Neural cell (in vitro differentiated cells): ENCODE data around the gene SPOCK1. TPM values are rescaled to one million over a fixed set of nuclear protein-coding genes. Genes with fewer than 3 reads are reported as not detected.

ENCODE experiments used
- H2AFZ ChIP-seq: fragments of 200-600, 300-800 bp; sonication (generic), shearing (Covaris generic); 2 replicates; pipeline ENCODE4 v1.6.0; 2014; ENCODE audit warnings: low read depth, mild to moderate bottlenecking, antibody characterized with exemption, low read length, moderate library complexity
- H3F3A ChIP-seq: fragments of 200-600 bp; shearing (Covaris generic); 2 replicates; pipeline ENCODE4 v1.6.1; 2016; ENCODE audit warnings: mild to moderate bottlenecking, moderate library complexity, mixed read lengths, antibody characterized with exemption, low read length; ENCODE audit not compliant: insufficient read depth, poor library complexity, severe bottlenecking
- H3K27ac ChIP-seq: fragments of 200-600, 300-800 bp; sonication (generic), shearing (Covaris generic); 2 replicates; pipeline ENCODE4 v1.5.1; 2014; ENCODE audit warnings: mild to moderate bottlenecking, low read length, moderate library complexity
- H3K27me3 ChIP-seq: fragments of 300-800, 200-600 bp; sonication (generic), shearing (Covaris generic); 2 replicates; pipeline ENCODE4 v1.6.0; 2014; ENCODE audit warnings: mild to moderate bottlenecking, low read depth, low read length, moderate library complexity; ENCODE audit not compliant: insufficient read depth
- H3K36me3 ChIP-seq: fragments of 300-800, 200-600 bp; sonication (generic), shearing (Covaris generic); 2 replicates; pipeline ENCODE4 v1.5.1; 2014; ENCODE audit warnings: mild to moderate bottlenecking, antibody characterized with exemption, low read length, moderate library complexity; ENCODE audit not compliant: insufficient read depth
- H3K4me2 ChIP-seq: fragments of 300-800, 200-600 bp; sonication (generic), shearing (Covaris generic); 2 replicates; pipeline ENCODE4 v1.6.0; 2014; ENCODE audit warnings: mild to moderate bottlenecking, low read length
- H3K4me3 ChIP-seq: fragments of 300-800, 200-600 bp; sonication (generic), shearing (Covaris generic); 2 replicates; pipeline ENCODE4 v1.5.1; 2014; ENCODE audit warnings: mild to moderate bottlenecking, low read length, moderate library complexity
- H3K79me2 ChIP-seq: fragments of 200-600 bp; shearing (Covaris generic); replicated peaks from 2 replicates; pipeline ENCODE4 v1.6.0; 2014; ENCODE audit warnings: mild to moderate bottlenecking, low read length, moderate library complexity; ENCODE audit not compliant: insufficient read depth
- H3K9ac ChIP-seq: fragments of 300-800, 200-600 bp; sonication (generic), shearing (Covaris generic); 2 replicates; pipeline ENCODE4 v1.6.1; 2016; ENCODE audit warnings: mild to moderate bottlenecking, low read length, mixed read lengths
- H3K9me2 ChIP-seq: fragments of 200-600 bp; shearing (Covaris generic); 2 replicates; pipeline ENCODE4 v1.6.1; 2016; ENCODE audit warnings: mild to moderate bottlenecking, low read length, mixed read lengths; ENCODE audit not compliant: insufficient read depth
- H3K9me3 ChIP-seq: fragments of 200-600, 300-800 bp; sonication (generic), shearing (Covaris generic); 2 replicates; pipeline ENCODE4 v1.6.1; 2016; ENCODE audit warnings: mild to moderate bottlenecking, mixed run types, low read length, moderate library complexity, mixed read lengths
- H4K20me1 ChIP-seq: fragments of 200-600 bp; shearing (Covaris generic); 2 replicates; pipeline ENCODE4 v1.6.1; 2016; ENCODE audit warnings: mild to moderate bottlenecking, mixed run types; ENCODE audit not compliant: insufficient read depth
- CTCF ChIP-seq: fragments of 450-650 bp; IDR thresholded peaks from 2 replicates; pipeline ENCODE4 v1.5.1; 2014; ENCODE audit warnings: antibody characterized with exemption, mild to moderate bottlenecking, moderate library complexity; ENCODE audit not compliant: poor library complexity, severe bottlenecking
- EP300 ChIP-seq: fragments of 450-650 bp; conservative IDR thresholded peaks from 2 replicates; pipeline ENCODE4 v1.6.1; 2014; ENCODE audit warnings: antibody characterized with exemption, mild to moderate bottlenecking, moderate library complexity; ENCODE audit not compliant: poor library complexity, severe bottlenecking
- EZH2 ChIP-seq: fragments of 200-600, 300-800 bp; shearing (Covaris generic), sonication (generic); IDR thresholded peaks from 2 replicates; pipeline ENCODE4 v1.6.1; 2014; ENCODE audit warnings: antibody characterized with exemption, low read length, borderline replicate concordance, mild to moderate bottlenecking; ENCODE audit not compliant: insufficient read depth, poor library complexity, severe bottlenecking
- MXI1 ChIP-seq: fragments of 450-650 bp; conservative IDR thresholded peaks from 2 replicates; pipeline ENCODE4 v1.6.1; 2014; ENCODE audit warnings: antibody characterized with exemption, mild to moderate bottlenecking; ENCODE audit not compliant: poor library complexity, severe bottlenecking
- POLR2AphosphoS5 ChIP-seq: IDR thresholded peaks from 2 replicates; pipeline ENCODE4 v1.6.1; 2012
- RAD21 ChIP-seq: fragments of 450-650 bp; conservative IDR thresholded peaks from 2 replicates; pipeline ENCODE4 v1.6.1; 2014; ENCODE audit warnings: antibody characterized with exemption, mild to moderate bottlenecking, moderate library complexity
- REST ChIP-seq: IDR thresholded peaks from 2 replicates; pipeline ENCODE4 v1.6.1; 2012; ENCODE audit warnings: borderline replicate concordance
- SMC3 ChIP-seq: fragments of 450-650 bp; conservative IDR thresholded peaks from 2 replicates; pipeline ENCODE4 v1.6.1; 2014; ENCODE audit warnings: antibody characterized with exemption, mild to moderate bottlenecking, moderate library complexity; ENCODE audit not compliant: poor library complexity
- TAF1 ChIP-seq: IDR thresholded peaks from 2 replicates; pipeline ENCODE4 v1.6.1; 2012; ENCODE audit warnings: low read depth
- polyA plus RNA-seq: library from polyadenylated mRNA; depleted of rRNA; stranded (reverse); fragments of >200 nt; gene quantifications from 2 replicates; pipeline ENCODE4 v1.2.3, GENCODE V29; 2014

Gene SPOCK1
- polyA plus RNA-seq, 1 donor from 2014 or later = 33.6 TPM

- H4K20me1 ChIP-seq = no peaks in the 10 kb centered on the region
- H2AFZ ChIP-seq = no peak overlapping the region
- no peak overlapping the region for H3K27ac ChIP-seq
- no peak overlapping the region for H3K4me3 ChIP-seq
- H3F3A ChIP-seq = no peaks in the 10 kb centered on the region
- H3K27me3 ChIP-seq = no peaks in the 10 kb centered on the region
- H3K4me2 ChIP-seq = no peak overlapping the region
- no peaks in the 10 kb centered on the region for H3K36me3 ChIP-seq
- no peak overlapping the region for H3K9ac ChIP-seq
- H3K79me2 ChIP-seq = no peaks in the 10 kb centered on the region
- H3K9me2 ChIP-seq = no peaks in the 10 kb centered on the region
- TF ChIP-seq CTCF = no peak
- TF ChIP-seq EP300 = no peak
- TF ChIP-seq POLR2AphosphoS5 = no peak
- no peak for TF ChIP-seq MXI1
- no peak for TF ChIP-seq EZH2
- TF ChIP-seq REST = no peak
- no peak for TF ChIP-seq RAD21
- TF ChIP-seq TAF1 = no peak
- no peak for TF ChIP-seq SMC3
- no peaks in the 10 kb centered on the region for H3K9me3 ChIP-seq
Observed at GRCh38 chr5:137410234-137411010, 88.7 kb downstream of the SPOCK1 start.

- Histone ChIP-seq H3K36me3 (no peaks in the 10 kb centered on the region), H4K20me1 (no peaks in the 10 kb centered on the region), H3K4me2 (no peak overlapping the region), H3K9me3 (no peaks in the 10 kb centered on the region), H3K27ac (no peak overlapping the region), H3K9ac (no peak overlapping the region), H3F3A (no peaks in the 10 kb centered on the region), H2AFZ (no peak overlapping the region), H3K4me3 (no peak overlapping the region), H3K9me2 (no peaks in the 10 kb centered on the region), H3K27me3 (no peaks in the 10 kb centered on the region), H3K79me2 (no peaks in the 10 kb centered on the region)
- no peak for TF ChIP-seq CTCF
- no peak for TF ChIP-seq RAD21
- TF ChIP-seq REST = no peak
- no peak for TF ChIP-seq POLR2AphosphoS5
Observed at GRCh38 chr5:137409736-137410135, 89.4 kb downstream of the SPOCK1 start.
